HepG2 (cell line): Measurements from ENCODE around the gene ZP2. TPM values are rescaled to one million over a fixed set of nuclear protein-coding genes. Genes with fewer than 3 reads are reported as not detected.

Experiments
- ARNT ChIP-seq: fragments of 450-650 bp; IDR thresholded peaks from 2 replicates; pipeline ENCODE4 v1.6.1; 2017
- BATF2 ChIP-seq: sonication (generic); formaldehyde crosslinking; IDR thresholded peaks from 2 replicates; pipeline ENCODE4 v1.8.0; 2022; ENCODE audit warnings: mild to moderate bottlenecking, missing genetic modification reagents, moderate library complexity
- BHLHE40 ChIP-seq: IDR thresholded peaks from 2 replicates; pipeline ENCODE4 v1.6.1; 2011; ENCODE audit warnings: low read length, improper control_type of control experiment
- CHD4 ChIP-seq: fragments of 200-600 bp; sonication (generic); IDR thresholded peaks from 2 replicates; pipeline ENCODE4 v1.7.0; 2017; ENCODE audit warnings: mild to moderate bottlenecking, low read length, borderline replicate concordance
- FOXK1 ChIP-seq: sonication (generic); formaldehyde crosslinking; IDR thresholded peaks from 2 replicates; pipeline ENCODE4 v1.4.0; 2020; ENCODE audit warnings: low read depth, missing genetic modification reagents, borderline replicate concordance
- KLF13 ChIP-seq: sonication (generic); formaldehyde crosslinking; IDR thresholded peaks from 2 replicates; pipeline ENCODE4 v1.4.0; 2020; ENCODE audit warnings: mild to moderate bottlenecking, missing genetic modification reagents
- NR1H2 ChIP-seq: sonication (generic); formaldehyde crosslinking; IDR thresholded peaks from 2 replicates; pipeline ENCODE4 v1.8.1; 2022; ENCODE audit warnings: low read depth, missing genetic modification reagents, borderline replicate concordance
- PPARG ChIP-seq: conservative IDR thresholded peaks from 2 replicates; pipeline ENCODE4 v1.6.1; 2016; ENCODE audit warnings: missing biosample characterization, missing genetic modification reagents
- RFXANK ChIP-seq: IDR thresholded peaks from 2 replicates; pipeline ENCODE4 v1.6.1; 2016
- THYN1 ChIP-seq: sonication (generic); formaldehyde crosslinking; IDR thresholded peaks from 2 replicates; pipeline ENCODE4 v1.8.1; 2023; ENCODE audit warnings: low read depth, mild to moderate bottlenecking, moderate library complexity, missing genetic modification reagents, borderline replicate concordance
- TOPORS ChIP-seq: sonication (generic); formaldehyde crosslinking; IDR thresholded peaks from 2 replicates; pipeline ENCODE4 v1.8.0; 2023; ENCODE audit warnings: mild to moderate bottlenecking, missing genetic modification reagents
- ZBTB39 ChIP-seq: sonication (generic); formaldehyde crosslinking; IDR thresholded peaks from 2 replicates; pipeline ENCODE4 v1.5.0; 2020; ENCODE audit warnings: missing genetic modification reagents
- ZNF138 ChIP-seq: sonication (generic); formaldehyde crosslinking; IDR thresholded peaks from 2 replicates; pipeline ENCODE4 v1.5.0; 2020; ENCODE audit warnings: mild to moderate bottlenecking, low read depth, missing genetic modification reagents
- ZNF143 ChIP-seq: sonication (generic); formaldehyde crosslinking; IDR thresholded peaks from 2 replicates; pipeline ENCODE4 v1.4.0; 2020; ENCODE audit warnings: missing genetic modification reagents
- ZNF331 ChIP-seq: sonication (generic); formaldehyde crosslinking; IDR thresholded peaks from 2 replicates; pipeline ENCODE4 v1.4.0; 2020; ENCODE audit warnings: missing genetic modification reagents
- ZNF407 ChIP-seq: sonication (generic); formaldehyde crosslinking; IDR thresholded peaks from one replicate; pipeline ENCODE4 v1.5.1; 2020; ENCODE audit warnings: mild to moderate bottlenecking, missing genetic modification reagents; ENCODE audit errors: not compliant biosample characterization
- ZNF550 ChIP-seq: sonication (generic); formaldehyde crosslinking; IDR thresholded peaks from 2 replicates; pipeline ENCODE4 v1.4.0; 2020; ENCODE audit warnings: mild to moderate bottlenecking, missing genetic modification reagents, borderline replicate concordance
- ZNF660 ChIP-seq: sonication (generic); formaldehyde crosslinking; IDR thresholded peaks from 2 replicates; pipeline ENCODE4 v1.5.1; 2020; ENCODE audit warnings: mild to moderate bottlenecking, low read depth, missing genetic modification reagents, borderline replicate concordance
- ZNF83 ChIP-seq: sonication (generic); formaldehyde crosslinking; IDR thresholded peaks from 2 replicates; pipeline ENCODE4 v1.4.0; 2020; ENCODE audit warnings: missing genetic modification reagents, mild to moderate bottlenecking, borderline replicate concordance
- ZNF839 ChIP-seq: sonication (generic); formaldehyde crosslinking; IDR thresholded peaks from 2 replicates; pipeline ENCODE4 v1.4.0; 2020; ENCODE audit warnings: missing genetic modification reagents, mild to moderate bottlenecking, borderline replicate concordance
- polyA plus RNA-seq, 8 experiments: library from polyadenylated mRNA; depleted of rRNA in 3 of 8; stranded (reverse) in 7 of 8; unstranded in 1 of 8; fragments of >200 nt; fragmentation: Illumina TruSeq in 4 of 8; extraction: Trizol in 4 of 8; gene quantifications; 2 replicates each; pipeline versions ENCODE4 v1.2.1 to v1.2.3, GENCODE V29; 2011 to 2016; ENCODE audit warnings: low read depth in 4 of 8, missing spikeins in 1 of 8, mixed read lengths in 1 of 8; ENCODE audit not compliant: insufficient read depth in 1 of 8
- total RNA-seq, 5 experiments: library from RNA; depleted of rRNA; stranded (reverse); fragments of >200 nt; fragmentation: Illumina TruSeq; extraction: Trizol; gene quantifications; 2 replicates each; pipeline ENCODE4 v1.2.3, GENCODE V29; 2016; ENCODE audit warnings: low read depth in 1 of 5

Gene ZP2
- total and polyA plus RNA-seq, 2 of the 13 experiments (the other 11 are each of a cell fraction or from before 2014, with no cell fraction given): not detected

DNA sequence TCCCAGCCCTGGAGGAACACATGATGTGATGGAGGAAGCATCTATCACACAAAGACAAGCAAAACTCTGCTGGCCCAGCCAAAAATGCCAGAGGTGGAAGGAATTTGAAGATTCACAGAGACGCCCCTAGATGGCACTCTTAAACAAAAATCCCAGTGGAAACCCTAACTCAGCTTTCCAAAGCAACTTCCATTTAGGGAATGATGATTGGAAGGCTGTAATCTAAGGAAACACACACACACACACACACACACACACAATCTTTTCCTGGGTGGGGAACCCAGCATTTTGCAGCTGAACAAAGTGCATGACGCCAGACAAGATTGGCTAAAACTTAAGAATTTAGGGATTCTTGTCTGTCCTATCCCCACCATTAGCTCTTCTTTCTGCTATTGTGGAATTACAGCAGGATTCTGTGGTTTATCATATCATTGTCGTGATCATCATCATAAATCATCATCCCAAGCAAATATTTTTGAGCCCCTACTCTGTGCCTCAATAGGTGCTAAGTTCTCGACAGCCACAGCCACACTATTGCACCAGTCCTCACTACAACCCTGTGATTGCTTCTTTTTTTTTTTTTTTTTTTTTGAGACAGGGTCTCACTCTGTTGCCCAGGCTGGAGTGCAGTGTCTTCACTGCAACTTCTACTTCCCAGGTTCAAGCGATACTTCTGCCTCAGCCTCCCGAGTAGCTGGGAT, 54.5 kb downstream of the ZP2 start (continued):
- no peak for TF ChIP-seq ZNF407 (CRISPR knock-in tag)
- no peak for TF ChIP-seq ZNF138 (CRISPR knock-in tag)
- no peak for TF ChIP-seq BATF2
- TF ChIP-seq ZNF331 (CRISPR knock-in tag): peak; percentile 32; the same call in 1 of the 2 replicates
- TF ChIP-seq RFXANK (CRISPR knock-in tag): no peak
- TF ChIP-seq BHLHE40: no peak
- TF ChIP-seq FOXK1 (CRISPR knock-in tag): no peak
- no peak for TF ChIP-seq KLF13 (CRISPR knock-in tag)
- no peak for TF ChIP-seq PPARG
- no peak for TF ChIP-seq THYN1 (CRISPR knock-in tag)
- no peak for TF ChIP-seq TOPORS (CRISPR knock-in tag)
- no peak for TF ChIP-seq CHD4
- no peak for TF ChIP-seq ZNF143 (CRISPR knock-in tag)
- no peak for TF ChIP-seq ZBTB39 (CRISPR knock-in tag)
- TF ChIP-seq ARNT: no peak
- no peak for TF ChIP-seq ZNF550 (CRISPR knock-in tag)
- no peak for TF ChIP-seq ZNF660 (CRISPR knock-in tag)
- 0 out of 2 replicates have a peak, but pooled peaks have one; percentile 12 for TF ChIP-seq NR1H2 (CRISPR knock-in tag)
- TF ChIP-seq ZNF839 (CRISPR knock-in tag): no peak
- TF ChIP-seq ZNF83 (CRISPR knock-in tag): no peak
